BLaER1 (cell line): ENCODE measurements around the gene CDK6.
"Not testable (repeated sequence)": the region's sequence is repeated elsewhere in the genome, so short reads cannot be mapped to it uniquely, and the experiment has no call there.

ENCODE experiments used
- H3K27ac ChIP-seq: shearing (Covaris generic); formaldehyde crosslinking; 2 replicates; pipeline ENCODE4 v1.8.1; 2022
- H3K27me3 ChIP-seq: shearing (Covaris generic); formaldehyde crosslinking; 2 replicates; pipeline ENCODE4 v1.8.1; 2022
- H3K36me3 ChIP-seq: shearing (Covaris generic); formaldehyde crosslinking; 2 replicates; pipeline ENCODE4 v1.8.1; 2022
- H3K4me1 ChIP-seq: shearing (Covaris generic); formaldehyde crosslinking; 2 replicates; pipeline ENCODE4 v1.8.1; 2022
- H3K4me2 ChIP-seq: shearing (Covaris generic); formaldehyde crosslinking; 2 replicates; pipeline ENCODE4 v1.8.1; 2022
- H3K4me3 ChIP-seq: shearing (Covaris generic); formaldehyde crosslinking; 2 replicates; pipeline ENCODE4 v1.8.1; 2022
- H3K9ac ChIP-seq: shearing (Covaris generic); formaldehyde crosslinking; 2 replicates; pipeline ENCODE4 v1.8.1; 2022
- H3K9me3 ChIP-seq: shearing (Covaris generic); formaldehyde crosslinking; 2 replicates; pipeline ENCODE4 v1.8.1; 2022
- H4K20me1 ChIP-seq: shearing (Covaris generic); formaldehyde crosslinking; 2 replicates; pipeline ENCODE4 v1.8.1; 2022
- Cebpa-rat ChIP-seq: shearing (Covaris generic); IDR thresholded peaks from 2 replicates; pipeline ENCODE4 v1.8.1; 2022

The CDK6 gene

DNA sequence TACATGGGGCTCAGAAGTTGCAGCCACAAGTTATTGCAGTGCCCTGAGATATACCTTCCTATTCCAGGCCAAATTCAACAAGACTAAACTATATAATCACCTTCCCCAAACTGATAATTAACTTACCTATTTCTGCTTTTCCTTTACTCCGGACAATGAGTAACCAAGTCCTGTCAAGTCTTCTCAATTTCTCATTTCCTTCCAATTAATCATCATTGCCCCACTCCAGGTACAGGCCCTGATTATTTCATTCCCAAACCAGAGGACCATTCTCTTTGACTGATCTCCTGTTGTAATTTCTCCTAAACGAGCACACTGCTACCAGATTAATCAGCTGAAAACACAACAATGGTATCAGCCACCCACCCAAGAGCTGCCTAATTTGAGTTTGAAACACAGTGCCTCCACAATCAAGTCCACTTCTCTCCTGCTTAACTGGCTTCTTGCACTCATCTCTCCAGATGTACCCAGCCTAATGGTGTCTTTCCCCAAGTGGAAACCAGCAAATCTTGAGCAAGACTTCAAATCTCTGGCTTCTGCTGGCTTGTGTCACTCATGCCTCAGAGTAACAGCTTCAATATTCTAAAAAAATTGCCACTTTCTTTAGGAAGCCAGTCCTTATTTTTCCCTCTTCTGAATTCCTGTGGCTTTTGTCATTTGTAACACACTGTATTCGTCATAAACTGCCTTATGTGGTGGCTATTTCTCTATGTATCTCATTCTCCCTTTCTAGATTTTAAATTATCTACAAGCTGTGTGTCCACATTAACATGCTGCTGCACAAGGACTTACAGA, 89.1 kb downstream of the CDK6 start:
- H3K4me2 ChIP-seq = no peak overlapping the region
- no peak for TF ChIP-seq Cebpa-rat
- no peak overlapping the region for H3K27ac ChIP-seq
- H3K4me1 ChIP-seq = no peaks in the 10 kb centered on the region
- no peaks in the 10 kb centered on the region; the same call in 1 of the 2 replicates for H4K20me1 ChIP-seq
- H3K36me3 ChIP-seq = peaks cover 26% of the 10 kb centered on the region; the same call in 1 of the 2 replicates
- no peaks in the 10 kb centered on the region for H3K27me3 ChIP-seq
- H3K9me3 ChIP-seq = peaks cover 4% of the 10 kb centered on the region; the same call in 1 of the 2 replicates
- no peak overlapping the region for H3K9ac ChIP-seq
- H3K4me3 ChIP-seq = no peak overlapping the region

DNA sequence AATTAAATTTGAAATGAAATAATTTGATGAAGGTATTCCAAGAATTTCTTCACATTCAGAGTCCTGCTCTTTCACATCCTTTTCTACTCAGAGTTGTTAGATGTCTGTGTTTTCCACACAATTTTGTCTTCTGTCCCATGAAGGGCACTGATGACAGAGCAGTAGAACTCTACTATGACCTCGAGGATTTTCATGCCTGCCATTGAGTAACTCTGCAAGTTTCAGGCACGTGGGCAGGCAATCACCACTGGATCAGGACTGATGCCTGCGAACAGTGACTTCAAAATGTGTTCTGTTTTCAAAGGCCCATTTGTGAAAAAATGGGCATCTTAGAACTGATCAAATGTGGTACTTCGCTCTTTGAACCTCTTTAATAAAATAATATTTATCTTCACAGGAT, 91.1 kb downstream of the CDK6 start:
- H3K27me3 ChIP-seq = no peaks in the 10 kb centered on the region
- H3K9ac ChIP-seq = no peak overlapping the region
- H3K4me3 ChIP-seq = no peak overlapping the region
- H3K4me1 ChIP-seq = no peaks in the 10 kb centered on the region
- TF ChIP-seq Cebpa-rat = no peak
- no peak overlapping the region for H3K4me2 ChIP-seq
- H3K36me3 ChIP-seq = peaks cover 26% of the 10 kb centered on the region; the same call in 1 of the 2 replicates
- no peak overlapping the region for H3K27ac ChIP-seq
- H4K20me1 ChIP-seq = no peaks in the 10 kb centered on the region; the same call in 1 of the 2 replicates
- H3K9me3 ChIP-seq = peaks cover 4% of the 10 kb centered on the region; the same call in 1 of the 2 replicates

DNA sequence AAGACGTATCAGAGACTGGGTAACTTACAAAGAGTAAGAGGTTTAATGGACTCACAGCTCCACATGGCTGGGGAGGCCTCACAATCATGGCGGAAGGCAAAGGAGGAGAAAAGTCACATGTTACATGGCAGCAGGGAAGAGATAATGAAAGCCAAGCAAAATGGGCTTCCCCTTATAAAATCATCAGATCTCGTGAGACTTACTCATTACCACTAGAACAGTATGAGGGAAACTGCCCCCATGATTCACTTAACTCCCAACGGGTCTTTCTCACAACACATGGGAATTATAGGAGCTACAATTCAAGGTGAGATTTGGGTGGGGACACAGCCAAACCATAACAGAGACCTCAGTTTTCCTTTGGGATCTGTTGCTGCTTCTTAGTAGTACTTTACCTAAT, 92.2 kb downstream of the CDK6 start:
- not testable (repeated sequence) for H3K4me2 ChIP-seq, H3K27me3 ChIP-seq, H4K20me1 ChIP-seq, H3K9ac ChIP-seq, H3K4me3 ChIP-seq, H3K4me1 ChIP-seq, H3K9me3 ChIP-seq, H3K27ac ChIP-seq
- peaks cover 22% of the 10 kb centered on the region; the same call in 1 of the 2 replicates for H3K36me3 ChIP-seq

DNA sequence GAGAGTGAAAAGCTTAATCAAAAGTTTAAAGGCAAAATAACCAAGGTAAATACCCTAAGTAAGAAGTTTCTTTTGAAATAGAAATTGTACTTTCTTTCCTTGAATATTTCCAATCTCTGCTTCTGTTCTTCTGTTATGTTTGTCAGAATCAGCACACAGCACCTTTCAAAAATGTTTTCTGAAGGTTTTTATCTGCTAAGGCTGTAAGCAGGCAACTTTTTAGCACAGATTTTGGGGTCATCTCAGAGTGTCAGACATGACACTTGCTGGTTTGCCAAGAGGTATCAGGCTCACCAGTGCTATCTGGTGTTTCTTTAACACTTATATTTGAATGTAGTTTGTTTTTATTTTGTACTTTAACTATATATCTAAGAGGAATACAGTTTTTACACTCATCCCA, 94.2 kb downstream of the CDK6 start:
- Histone ChIP-seq H3K36me3 (peaks cover 11% of the 10 kb centered on the region; the same call in 1 of the 2 replicates), H3K4me3 (no peak overlapping the region), H3K9ac (no peak overlapping the region), H3K27me3 (no peaks in the 10 kb centered on the region), H3K4me1 (no peaks in the 10 kb centered on the region), H4K20me1 (no peaks in the 10 kb centered on the region; the same call in 1 of the 2 replicates), H3K4me2 (no peak overlapping the region), H3K9me3 (no peaks in the 10 kb centered on the region), H3K27ac (no peak overlapping the region)
- TF ChIP-seq Cebpa-rat = no peak

DNA sequence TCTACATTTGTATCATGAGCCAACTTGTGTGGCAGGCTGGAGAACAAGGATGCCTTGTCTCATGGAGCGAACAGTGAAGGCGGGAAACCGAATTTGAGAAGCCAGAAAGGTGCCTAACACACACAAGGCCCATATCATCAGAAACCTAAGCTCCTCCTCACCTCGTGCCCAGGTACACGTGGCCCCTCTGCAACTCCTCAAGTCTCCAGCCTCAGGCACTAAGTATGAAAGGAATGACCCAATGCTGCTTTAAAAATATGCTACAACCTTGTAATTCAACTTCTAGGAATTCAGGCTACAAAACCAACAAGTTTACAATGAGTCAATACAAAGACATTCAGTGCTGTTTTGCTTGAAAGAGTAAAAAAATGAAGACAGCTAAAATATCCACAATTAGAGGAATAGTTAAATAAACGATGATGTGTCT, 95.7 kb downstream of the CDK6 start:
- no peak overlapping the region for H3K9ac ChIP-seq
- no peaks in the 10 kb centered on the region for H3K9me3 ChIP-seq
- H4K20me1 ChIP-seq = no peaks in the 10 kb centered on the region; the same call in 1 of the 2 replicates
- H3K27ac ChIP-seq = no peak overlapping the region
- no peaks in the 10 kb centered on the region for H3K4me1 ChIP-seq
- no peak overlapping the region for H3K4me2 ChIP-seq
- H3K36me3 ChIP-seq = peaks cover 8% of the 10 kb centered on the region; the same call in 1 of the 2 replicates
- TF ChIP-seq Cebpa-rat = no peak
- no peaks in the 10 kb centered on the region for H3K27me3 ChIP-seq
- H3K4me3 ChIP-seq = no peak overlapping the region

DNA sequence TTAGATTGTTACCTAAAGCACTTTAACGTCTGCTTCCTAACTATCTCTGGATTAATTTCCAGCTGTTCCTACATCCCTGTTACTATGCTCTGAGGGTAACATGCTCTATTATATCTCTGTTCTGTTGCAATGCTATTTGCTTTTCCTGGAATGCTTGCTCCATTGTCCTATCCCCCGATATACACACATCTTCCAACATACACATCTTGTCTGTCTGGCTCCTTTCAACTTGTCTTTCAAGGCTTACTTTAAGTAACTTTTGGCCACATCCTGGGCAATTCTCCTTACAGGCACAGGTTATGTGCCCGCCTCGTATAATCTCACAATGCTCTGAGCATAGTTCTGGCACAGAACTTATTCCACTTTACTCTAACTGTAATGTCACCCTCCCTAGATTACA, 96.2 kb downstream of the CDK6 start:
- H3K9ac ChIP-seq = no peak overlapping the region
- no peak overlapping the region for H3K4me3 ChIP-seq
- H3K9me3 ChIP-seq = no peaks in the 10 kb centered on the region
- peaks cover 4% of the 10 kb centered on the region; the same call in 1 of the 2 replicates for H3K36me3 ChIP-seq
- H3K27me3 ChIP-seq = no peaks in the 10 kb centered on the region
- H3K4me1 ChIP-seq = no peaks in the 10 kb centered on the region
- no peak overlapping the region for H3K4me2 ChIP-seq
- TF ChIP-seq Cebpa-rat = no peak
- H3K27ac ChIP-seq = no peak overlapping the region
- H4K20me1 ChIP-seq = no peaks in the 10 kb centered on the region; the same call in 1 of the 2 replicates

DNA sequence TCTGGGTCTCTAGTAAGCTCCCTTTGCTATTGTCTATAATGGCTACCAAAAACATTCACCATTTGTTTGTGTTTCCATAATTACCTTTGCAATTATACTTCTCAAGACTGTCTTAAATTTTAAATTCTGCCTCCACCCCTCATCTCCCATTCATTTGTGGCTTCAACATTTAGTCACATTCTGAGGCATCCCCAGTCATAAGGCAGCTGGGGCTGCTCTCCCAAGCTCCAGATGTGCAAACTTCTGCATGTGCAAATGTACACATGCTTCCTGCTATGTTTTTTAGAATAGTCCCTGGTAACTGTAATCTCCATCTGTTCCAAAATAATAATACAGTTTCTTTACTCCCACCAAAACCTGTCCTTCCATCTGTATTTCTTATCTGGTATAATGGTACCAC, 97.3 kb downstream of the CDK6 start:
- H4K20me1 ChIP-seq = no peaks in the 10 kb centered on the region
- no peak overlapping the region for H3K4me2 ChIP-seq
- no peaks in the 10 kb centered on the region for H3K9me3 ChIP-seq
- H3K4me3 ChIP-seq = no peak overlapping the region
- no peak for TF ChIP-seq Cebpa-rat
- no peak overlapping the region for H3K27ac ChIP-seq
- H3K4me1 ChIP-seq = no peaks in the 10 kb centered on the region
- peaks cover 3% of the 10 kb centered on the region; the same call in 1 of the 2 replicates for H3K36me3 ChIP-seq
- no peak overlapping the region for H3K9ac ChIP-seq
- H3K27me3 ChIP-seq = no peaks in the 10 kb centered on the region

DNA sequence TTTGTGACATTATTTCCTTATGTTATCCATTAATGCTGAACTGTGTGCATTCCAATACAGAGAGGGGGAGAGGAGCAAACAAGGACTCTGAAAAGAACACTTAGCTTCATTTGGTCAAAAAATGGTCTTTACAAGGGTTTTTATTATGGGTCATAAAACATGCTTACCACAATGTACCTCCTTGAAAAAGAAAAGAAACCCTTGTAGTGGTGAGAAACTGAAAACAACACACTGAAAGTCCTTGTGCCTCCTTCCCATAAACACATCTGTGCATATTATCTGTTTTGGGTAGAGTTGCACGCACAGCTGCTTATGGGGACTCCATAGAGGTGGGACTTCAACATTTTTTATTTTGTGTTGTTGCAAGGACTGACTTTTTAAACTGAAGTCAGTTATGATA, 98.7 kb downstream of the CDK6 start:
- no peaks in the 10 kb centered on the region for H3K9me3 ChIP-seq
- H3K4me1 ChIP-seq = peaks cover 6% of the 10 kb centered on the region
- no peak for TF ChIP-seq Cebpa-rat
- H3K4me3 ChIP-seq = no peak overlapping the region
- H3K36me3 ChIP-seq = no peaks in the 10 kb centered on the region
- H3K27me3 ChIP-seq = no peaks in the 10 kb centered on the region
- H3K4me2 ChIP-seq = no peak overlapping the region
- no peaks in the 10 kb centered on the region for H4K20me1 ChIP-seq
- no peak overlapping the region for H3K27ac ChIP-seq
- no peak overlapping the region for H3K9ac ChIP-seq

DNA sequence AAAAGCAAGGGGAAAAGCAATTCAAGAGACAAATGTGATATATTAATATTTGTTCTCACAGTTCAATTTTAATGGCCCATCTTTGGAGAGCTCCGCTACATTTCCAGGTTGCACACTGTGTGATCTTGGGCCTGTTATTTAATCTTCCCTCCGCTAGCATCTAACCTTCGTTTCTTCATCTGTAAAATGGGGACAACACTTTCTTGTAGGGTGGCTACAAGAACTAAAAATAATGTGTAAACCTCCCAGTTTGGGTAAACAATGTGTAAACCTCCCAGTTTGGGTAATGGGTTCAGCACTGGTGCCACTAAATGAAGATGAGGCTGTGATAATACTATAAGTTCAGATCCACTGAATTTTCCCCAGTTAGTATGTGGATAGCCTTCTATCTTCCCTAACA, 99.5 kb downstream of the CDK6 start:
- Histone ChIP-seq H3K4me2 (no peak overlapping the region), H3K9ac (no peak overlapping the region), H4K20me1 (no peaks in the 10 kb centered on the region; the same call in 1 of the 2 replicates), H3K27ac (no peak overlapping the region), H3K4me3 (no peak overlapping the region), H3K9me3 (no peaks in the 10 kb centered on the region), H3K27me3 (no peaks in the 10 kb centered on the region), H3K4me1 (peaks cover 15% of the 10 kb centered on the region), H3K36me3 (no peaks in the 10 kb centered on the region)
- TF ChIP-seq Cebpa-rat = no peak

DNA sequence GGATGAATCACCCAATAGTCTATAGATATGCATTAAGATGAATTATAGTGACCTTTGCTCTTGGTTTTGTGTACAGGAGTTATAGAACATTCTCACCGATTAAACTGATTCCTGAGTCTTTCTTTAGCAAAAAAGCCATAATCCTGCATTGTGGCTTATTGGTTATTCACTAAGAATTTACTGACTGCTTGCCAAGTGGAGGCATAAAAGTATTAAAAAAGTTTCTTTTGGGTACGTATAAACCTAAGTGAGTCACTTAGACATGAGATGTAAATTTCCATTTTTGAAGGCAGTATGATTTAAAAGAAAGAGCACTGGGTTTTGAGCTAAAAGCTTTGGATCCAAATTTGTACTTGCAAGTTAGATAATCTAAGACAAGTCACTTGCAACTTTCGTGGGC, 100.7 kb downstream of the CDK6 start:
- Histone ChIP-seq H3K4me1 (peaks cover 21% of the 10 kb centered on the region), H3K9ac (no peak overlapping the region), H3K36me3 (0 out of 2 replicates have a peak, but pooled peaks cover 3% of the 10 kb centered on the region), H3K9me3 (no peaks in the 10 kb centered on the region), H4K20me1 (no peaks in the 10 kb centered on the region; the same call in 1 of the 2 replicates), H3K4me3 (no peak overlapping the region), H3K4me2 (no peak overlapping the region), H3K27me3 (no peaks in the 10 kb centered on the region), H3K27ac (no peak overlapping the region)
- TF ChIP-seq Cebpa-rat = no peak
